H1 (cell line): ENCODE measurements around the gene PNISR. TPM values are rescaled to one million over a fixed set of nuclear protein-coding genes. Genes with fewer than 3 reads are reported as not detected.

Experiments
- CTCF ChIA-PET: fragments of 300-600 bp; sonication (Branson Sonifier 250); formaldehyde crosslinking; loops from one replicate; lab custom pipeline; 2021; ENCODE audit not compliant: partially characterized antibody; lab: Charles Lee
- POLR2A ChIA-PET: fragments of 300-600 bp; sonication (Branson Sonifier 250); formaldehyde crosslinking; loops from one replicate; lab custom pipeline; 2021; ENCODE audit warnings: inconsistent platforms; ENCODE audit not compliant: partially characterized antibody; lab: Charles Lee
- DNase-seq, 2 experiments: peaks; one replicate each; pipeline versions ENCODE4 v3.0.0 to v3.0.0-alpha.2; 2010 to 2022; ENCODE audit warnings: low spot score in 2 of 2, low read depth in 1 of 2, mixed read lengths in 1 of 2
- FAIRE-seq: peaks from 2 replicates; lab custom pipeline; 2011; peaks lifted over from hg19 to GRCh38; lab: Jason Lieb, UNC
- H2AFZ ChIP-seq: 2 replicates; pipeline ENCODE4 v1.8.1; 2012; ENCODE audit warnings: low read length, inconsistent platforms
- H2AK5ac ChIP-seq: 2 replicates; pipeline ENCODE4 v1.6.1; 2013; ENCODE audit warnings: low read depth, low read length
- H2BK120ac ChIP-seq: replicated peaks from 2 replicates; pipeline ENCODE3; 2013; ENCODE audit warnings: low read depth, low read length, inconsistent platforms
- H2BK12ac ChIP-seq: 2 replicates; pipeline ENCODE4 v1.6.1; 2013; ENCODE audit warnings: low read depth, low read length
- H2BK15ac ChIP-seq: 2 replicates; pipeline ENCODE4 v1.6.1; 2013; ENCODE audit warnings: low read length
- H2BK20ac ChIP-seq: 2 replicates; pipeline ENCODE4 v1.6.1; 2013; ENCODE audit warnings: low read length
- H2BK5ac ChIP-seq: 2 replicates; pipeline ENCODE4 v1.6.1; 2013; ENCODE audit warnings: low read depth, low read length
- H3K14ac ChIP-seq: 2 replicates; pipeline ENCODE4 v1.6.1; 2013; ENCODE audit warnings: inconsistent platforms; ENCODE audit not compliant: insufficient read length
- H3K18ac ChIP-seq: 2 replicates; pipeline ENCODE4 v1.6.1; 2013; ENCODE audit warnings: low read length; ENCODE audit errors: extremely low read depth
- H3K23ac ChIP-seq: 2 replicates; pipeline ENCODE4 v1.6.1; 2013; ENCODE audit warnings: inconsistent platforms; ENCODE audit not compliant: insufficient read length
- H3K23me2 ChIP-seq: 2 replicates; pipeline ENCODE4 v1.6.1; 2013; ENCODE audit warnings: low read depth, low read length
- H3K27ac ChIP-seq: 2 replicates; pipeline ENCODE4 v1.6.1; 2011; ENCODE audit warnings: low read depth, low read length, inconsistent platforms
- H3K27me3 ChIP-seq, 4 experiments: replicated peaks in 1 of 4; 1 replicate in 1 of 4; 2 replicates in 3 of 4; pipeline versions ENCODE4 v1.6.1 to v1.8.1; 2011 to 2013; ENCODE audit warnings: low read length in 3 of 4, mild to moderate bottlenecking in 3 of 4, inconsistent platforms in 2 of 4, mixed read lengths in 2 of 4, moderate library complexity in 1 of 4; ENCODE audit not compliant: control insufficient read depth in 3 of 4, insufficient read depth in 3 of 4; ENCODE audit errors: extremely low read depth in 1 of 4
- H3K36me3 ChIP-seq, 4 experiments: 2 replicates each; pipeline versions ENCODE4 v1.6.1 to v1.8.1; 2011 to 2013; ENCODE audit warnings: mild to moderate bottlenecking in 4 of 4, low read length in 3 of 4, moderate library complexity in 2 of 4, control low read depth in 1 of 4, inconsistent platforms in 1 of 4; ENCODE audit not compliant: insufficient read depth in 4 of 4, control insufficient read depth in 2 of 4
- H3K4ac ChIP-seq: replicated peaks from 2 replicates; pipeline ENCODE3; 2013; ENCODE audit warnings: low read length, low read depth, mixed read lengths, inconsistent platforms; ENCODE audit not compliant: insufficient read length
- H3K4me1 ChIP-seq, 4 experiments: replicated peaks in 1 of 4; 1 replicate in 1 of 4; 2 replicates in 3 of 4; pipeline versions ENCODE4 v1.6.1 to v1.8.1; 2011 to 2013; ENCODE audit warnings: low read length in 3 of 4, inconsistent platforms in 2 of 4, mixed read lengths in 1 of 4; ENCODE audit not compliant: insufficient read depth in 4 of 4, control insufficient read depth in 3 of 4
- H3K4me2 ChIP-seq, 2 experiments: 2 replicates each; pipeline versions ENCODE4 v1.6.1 to v1.8.1; 2011 to 2013; ENCODE audit warnings: low read depth in 2 of 2, low read length in 2 of 2, control low read depth in 1 of 2, inconsistent platforms in 1 of 2, mild to moderate bottlenecking in 1 of 2; ENCODE audit not compliant: insufficient read depth in 1 of 2
- H3K4me3 ChIP-seq, 4 experiments: fragments of 200-600, 300-600 bp in 1 of 4; sonication (generic), shearing (Covaris generic), sonication (Bioruptor Twin) in 1 of 4; 2 replicates each; pipeline versions ENCODE4 v1.5.1 to v1.8.1; 2011 to 2016; ENCODE audit warnings: low read length in 4 of 4, low read depth in 3 of 4, control low read depth in 2 of 4, inconsistent platforms in 2 of 4, mild to moderate bottlenecking in 2 of 4, mixed read lengths in 1 of 4, moderate library complexity in 1 of 4; ENCODE audit not compliant: insufficient read depth in 2 of 4; ENCODE audit errors: extremely low read depth in 1 of 4
- H3K56ac ChIP-seq: replicated peaks from 2 replicates; pipeline ENCODE3; 2013; ENCODE audit warnings: low read depth, mild to moderate bottlenecking, mixed read lengths, low read length, inconsistent platforms; ENCODE audit not compliant: insufficient read length
- H3K79me1 ChIP-seq: 2 replicates; pipeline ENCODE4 v1.6.1; 2013; ENCODE audit warnings: low read depth, low read length, control low read depth
- H3K79me2 ChIP-seq, 2 experiments: 2 replicates each; pipeline versions ENCODE4 v1.6.1 to v1.8.1; 2012 to 2013; ENCODE audit warnings: low read length in 2 of 2, mild to moderate bottlenecking in 2 of 2, inconsistent platforms in 1 of 2; ENCODE audit not compliant: insufficient read depth in 2 of 2, control insufficient read depth in 1 of 2
- H3K9ac ChIP-seq, 4 experiments: replicated peaks in 1 of 4; 1 replicate in 1 of 4; 2 replicates in 3 of 4; pipeline versions ENCODE4 v1.6.1 to v1.8.1; 2011 to 2013; ENCODE audit warnings: low read depth in 3 of 4, low read length in 3 of 4, control low read depth in 2 of 4, mild to moderate bottlenecking in 2 of 4, moderate library complexity in 2 of 4, inconsistent platforms in 1 of 4; ENCODE audit errors: extremely low read depth in 1 of 4
- H3K9me3 ChIP-seq, 2 experiments: 2 replicates each; pipeline versions ENCODE4 v1.6.1 to v1.8.1; 2012 to 2013; ENCODE audit warnings: mild to moderate bottlenecking in 2 of 2, moderate library complexity in 2 of 2, control low read depth in 1 of 2, inconsistent platforms in 1 of 2, low read depth in 1 of 2, low read length in 1 of 2, mixed read lengths in 1 of 2; ENCODE audit not compliant: insufficient read depth in 2 of 2
- H4K20me1 ChIP-seq, 2 experiments: replicated peaks in 1 of 2; 2 replicates each; pipeline versions ENCODE3 to v1.8.1; 2011 to 2013; ENCODE audit warnings: inconsistent platforms in 2 of 2, low read length in 2 of 2, mild to moderate bottlenecking in 1 of 2; ENCODE audit not compliant: insufficient read depth in 2 of 2, control insufficient read depth in 1 of 2
- H4K5ac ChIP-seq: 2 replicates; pipeline ENCODE4 v1.6.1; 2013; ENCODE audit warnings: low read length, low read depth, mixed read lengths, inconsistent platforms; ENCODE audit not compliant: insufficient read length
- H4K8ac ChIP-seq: 2 replicates; pipeline ENCODE4 v1.8.0; 2013; ENCODE audit warnings: mild to moderate bottlenecking, moderate library complexity, low read length, inconsistent platforms; ENCODE audit not compliant: insufficient read depth; ENCODE audit errors: extremely low read depth
- H4K91ac ChIP-seq: replicated peaks from 2 replicates; pipeline ENCODE3; 2013; ENCODE audit warnings: low read length, mixed read lengths, inconsistent platforms; ENCODE audit not compliant: insufficient read length
- WGBS, 2 experiments: shearing (Covaris generic) in 1 of 2; methylation state at CpG; one replicate each; pipeline versions ENCODE4 v1.1.6 to v1.1.7; 2013 to 2015; ENCODE audit warnings: low lambda C conversion rate in 2 of 2, mixed read lengths in 2 of 2, inconsistent platforms in 1 of 2, low coverage in 1 of 2, missing lambda C conversion rate in 1 of 2; ENCODE audit not compliant: insufficient replicate concordance in 2 of 2, insufficient coverage in 1 of 2, insufficient read length in 1 of 2; ENCODE audit errors: extremely low coverage in 1 of 2, missing lambda C conversion rate in 1 of 2; 5-methylcytosine and 5-hydroxymethylcytosine counted together
- polyA plus RNA-seq, 7 experiments: library from polyadenylated mRNA; depleted of rRNA in 3 of 7; stranded (reverse) in 5 of 7; unstranded in 2 of 7; fragments of >200 nt in 5 of 7; fragments of 200-250 nt in 2 of 7; gene quantifications; 1 replicate in 5 of 7; 2 replicates in 1 of 7; 4 replicates in 1 of 7; pipeline versions ENCODE4 v1.2.1 to v1.2.3, GENCODE V29; 2011 to 2013; ENCODE audit warnings: missing spikeins in 2 of 7, mixed read lengths in 2 of 7
- total RNA-seq: library from RNA; stranded (reverse); fragmentation: NEBNext Ultra II Directional; extraction: Animal tissue kit (Norgen Biotek cat#: 25700); gene quantifications from 2 replicates; pipeline ENCODE4 v1.2.1, GENCODE V29; 2021

Gene PNISR
- total and polyA plus RNA-seq, 2 of the 8 experiments (the other 6 are each of a cell fraction or from before 2014, with no cell fraction given) = 41.1 to 134 TPM

DNA sequence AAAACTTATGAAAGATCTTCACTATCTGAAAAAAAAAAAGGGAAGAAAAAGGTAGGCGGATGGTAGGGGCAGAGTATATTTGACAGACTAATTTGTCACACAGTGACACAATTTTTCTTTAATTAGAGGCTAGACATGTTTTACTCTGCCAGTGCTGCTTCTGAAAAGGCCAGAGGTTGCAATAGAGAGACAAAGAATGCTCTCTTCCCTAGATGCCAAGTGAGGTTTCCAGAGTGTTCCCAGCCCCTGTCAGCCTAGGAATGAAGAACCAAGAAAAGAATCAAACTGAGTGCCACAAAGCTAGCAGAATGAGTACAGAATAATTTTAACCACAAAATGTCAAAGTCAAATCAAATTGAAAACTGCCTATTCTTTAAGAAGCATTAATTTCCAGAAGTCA lies 13.0 kb downstream of the PNISR start:
- Histone ChIP-seq H3K14ac (no peak overlapping the region), H3K27ac (no peak overlapping the region), H2BK15ac (no peak overlapping the region), H3K4me2 (no peak overlapping the region), H2BK12ac (no peak overlapping the region), H4K91ac (no peak overlapping the region), H2AFZ (no peak overlapping the region), H4K5ac (no peak overlapping the region), H4K20me1 (peaks cover 4 to 11% of the 10 kb centered on the region in 2 experiments), H3K27me3 (no peaks in the 10 kb centered on the region), H2BK120ac (no peak overlapping the region), H2AK5ac (no peak overlapping the region), H3K4ac (no peak overlapping the region), H3K79me1 (no peaks in the 10 kb centered on the region; the same call in 1 of the 2 replicates), H3K9me3 (no peaks in the 10 kb centered on the region), H3K79me2 (peaks cover 0 to 62% of the 10 kb centered on the region in 2 experiments; a peak in 3 of 4 replicates), H2BK20ac (no peak overlapping the region), H3K4me1 (no peaks in the 10 kb centered on the region), H4K8ac (no peak overlapping the region), H3K4me3 (no peak overlapping the region), H3K18ac (no peak overlapping the region), H3K23ac (no peak overlapping the region), H3K9ac (no peak overlapping the region), H3K56ac (no peak overlapping the region), H3K36me3 (peaks cover 9 to 75% (median 31%) of the 10 kb centered on the region in 4 experiments; a peak in 7 of 8 replicates), H2BK5ac (no peak overlapping the region), H3K23me2 (no peaks in the 10 kb centered on the region; the same call in 1 of the 2 replicates)
- 82% methylated on average over 1 of the region's 1 CpG; no CpG with 5 or more reads in 1 of the 2 experiments for WGBS, 2 experiments
- DNase-seq (no peak), FAIRE-seq (no peak)
- CTCF ChIA-PET = interaction anchor here (1.2 to 1.9 kb wide), 2 partner anchors 77 to 82 kb away, joined by 4 to 6 read pairs; no protein-coding TSS in a partner anchor
- POLR2A ChIA-PET = interaction anchor here (1.0 to 5.3 kb wide), 6 partner anchors 10 to 17 kb away, joined by 3 to 34 read pairs (median 3); partner anchors contain the start of gene PNISR
